HG03103 (cell line): ENCODE results near the gene GRAMD4.

Experiments
- ATAC-seq: cut with Tn5 transposase; IDR thresholded peaks from one replicate; pipeline ENCODE4 v1.9.1; 2021; ENCODE audit warnings: low read depth; ENCODE audit not compliant: unreplicated experiment

GRAMD4 gene, protein sequence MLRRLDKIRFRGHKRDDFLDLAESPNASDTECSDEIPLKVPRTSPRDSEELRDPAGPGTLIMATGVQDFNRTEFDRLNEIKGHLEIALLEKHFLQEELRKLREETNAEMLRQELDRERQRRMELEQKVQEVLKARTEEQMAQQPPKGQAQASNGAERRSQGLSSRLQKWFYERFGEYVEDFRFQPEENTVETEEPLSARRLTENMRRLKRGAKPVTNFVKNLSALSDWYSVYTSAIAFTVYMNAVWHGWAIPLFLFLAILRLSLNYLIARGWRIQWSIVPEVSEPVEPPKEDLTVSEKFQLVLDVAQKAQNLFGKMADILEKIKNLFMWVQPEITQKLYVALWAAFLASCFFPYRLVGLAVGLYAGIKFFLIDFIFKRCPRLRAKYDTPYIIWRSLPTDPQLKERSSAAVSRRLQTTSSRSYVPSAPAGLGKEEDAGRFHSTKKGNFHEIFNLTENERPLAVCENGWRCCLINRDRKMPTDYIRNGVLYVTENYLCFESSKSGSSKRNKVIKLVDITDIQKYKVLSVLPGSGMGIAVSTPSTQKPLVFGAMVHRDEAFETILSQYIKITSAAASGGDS

DNA sequence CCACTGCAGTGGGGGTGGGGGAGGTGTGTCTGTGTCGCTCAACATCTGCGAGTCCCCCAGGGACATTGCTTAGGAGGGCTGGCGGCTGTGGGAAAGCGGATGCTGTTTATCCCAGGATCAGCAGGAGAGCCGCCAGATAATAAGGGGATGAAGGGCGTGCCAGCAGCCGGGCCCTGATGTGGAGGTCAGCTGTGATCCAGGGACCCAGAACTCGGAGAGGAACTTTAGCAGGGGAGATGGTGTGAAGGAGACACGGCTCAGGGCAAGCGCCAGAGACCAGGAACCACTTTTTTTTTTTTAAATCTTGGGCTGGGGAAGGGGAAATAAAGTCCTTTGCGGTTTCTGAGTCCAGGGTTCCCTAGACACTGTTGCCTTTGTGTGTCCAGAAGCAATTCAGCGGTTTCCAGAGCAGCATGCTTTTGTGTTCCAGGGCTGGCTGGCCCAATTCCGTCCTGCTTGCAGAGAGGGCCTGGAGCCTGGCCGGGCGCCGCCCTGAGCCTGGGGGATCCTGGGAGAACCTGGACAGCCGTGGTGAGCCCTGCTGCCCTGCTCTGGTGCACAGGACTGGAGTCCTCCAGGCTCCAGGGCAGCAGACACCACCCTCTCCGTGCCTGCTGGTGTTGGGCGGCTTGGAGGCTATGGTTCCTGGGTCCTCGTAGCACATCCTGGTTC is at the start of gene GRAMD4:
Gene GRAMD4 (plus strand): TSS at position 557 of the 672 bp plus-strand sequence. CDS start 6,414 bp downstream, outside the sequence.
- no peak for ATAC-seq

DNA sequence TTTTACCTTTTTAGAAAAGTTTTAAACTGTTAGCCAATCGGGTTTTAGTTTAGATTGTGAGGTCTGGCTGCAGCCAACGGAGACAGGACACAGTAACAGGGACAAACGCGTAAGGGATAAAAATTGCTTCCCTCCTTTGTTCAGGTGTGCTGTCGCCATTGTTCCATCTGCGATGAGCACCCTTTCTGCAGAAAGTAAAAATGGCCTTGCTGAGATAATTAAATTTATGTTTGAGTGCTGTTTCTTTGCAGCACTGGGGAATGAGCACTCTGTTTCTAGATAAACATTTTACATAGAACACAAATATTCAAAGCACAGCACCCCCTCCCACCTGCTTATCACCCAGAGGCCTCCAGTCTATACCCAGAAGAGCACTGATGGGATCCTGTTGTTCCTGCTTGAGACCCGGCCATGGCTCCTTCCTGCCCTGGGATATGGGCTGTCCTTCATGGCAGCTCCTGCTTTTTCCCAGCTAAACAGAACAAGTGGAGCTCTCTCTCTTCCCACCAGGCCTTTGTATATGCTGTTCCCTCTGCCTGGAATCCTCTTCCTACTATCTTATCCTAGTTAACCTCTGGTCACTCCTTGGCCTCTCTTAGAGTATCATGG is 48.4 kb upstream of the GRAMD4 start:
- ATAC-seq: no peak

DNA sequence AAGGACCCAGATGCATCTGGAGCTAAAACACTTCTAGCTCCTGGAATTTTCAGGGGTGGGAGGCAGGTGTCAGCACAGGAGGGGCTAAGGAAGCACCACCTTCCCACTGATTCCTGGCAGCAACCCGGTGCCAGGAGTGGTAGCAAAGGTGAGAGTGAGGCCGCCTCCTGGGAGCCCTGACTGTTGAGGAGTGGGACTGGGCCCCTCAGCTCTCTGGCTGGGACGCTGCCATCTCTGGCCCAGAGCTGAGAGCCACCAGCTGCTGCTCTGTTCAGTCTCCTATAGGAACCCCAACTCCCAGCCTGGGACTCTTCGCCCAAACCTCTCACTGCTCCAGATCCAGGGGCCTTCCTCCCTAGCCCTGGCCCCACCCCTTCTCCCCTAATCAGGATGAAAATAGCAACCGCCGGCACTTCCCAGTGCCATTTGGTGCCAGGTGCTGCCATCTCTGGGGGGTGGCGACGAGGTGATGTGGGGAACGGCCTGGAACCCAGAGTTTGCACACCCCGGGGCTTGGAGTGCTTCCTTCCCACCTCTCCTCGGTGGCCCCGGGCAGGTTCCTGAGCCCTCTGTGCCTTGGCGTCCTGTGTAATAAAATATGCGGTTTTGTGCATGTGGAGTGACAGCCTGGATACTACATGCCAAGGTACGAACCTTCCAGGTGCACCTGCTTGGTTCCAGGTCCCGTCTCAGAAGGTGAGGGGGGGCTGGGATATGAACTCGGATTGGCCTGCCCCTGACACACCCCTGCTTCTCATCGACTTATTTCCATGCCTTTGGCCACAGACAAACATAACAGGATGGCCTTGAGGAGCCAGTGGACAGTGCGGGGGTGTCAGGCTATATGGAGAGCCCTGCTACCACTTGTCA is 47.0 kb upstream of the GRAMD4 start:
- no peak for ATAC-seq

GRCh38 chr22:46573781-46574437 is 46.3 kb upstream of the GRAMD4 start:
- no peak for ATAC-seq

GRCh38 chr22:46574438-46574992 is 45.7 kb upstream of the GRAMD4 start:
- ATAC-seq: no peak

- no peak for ATAC-seq
Observed at GRCh38 chr22:46574993-46575910, 44.9 kb upstream of the GRAMD4 start.

DNA sequence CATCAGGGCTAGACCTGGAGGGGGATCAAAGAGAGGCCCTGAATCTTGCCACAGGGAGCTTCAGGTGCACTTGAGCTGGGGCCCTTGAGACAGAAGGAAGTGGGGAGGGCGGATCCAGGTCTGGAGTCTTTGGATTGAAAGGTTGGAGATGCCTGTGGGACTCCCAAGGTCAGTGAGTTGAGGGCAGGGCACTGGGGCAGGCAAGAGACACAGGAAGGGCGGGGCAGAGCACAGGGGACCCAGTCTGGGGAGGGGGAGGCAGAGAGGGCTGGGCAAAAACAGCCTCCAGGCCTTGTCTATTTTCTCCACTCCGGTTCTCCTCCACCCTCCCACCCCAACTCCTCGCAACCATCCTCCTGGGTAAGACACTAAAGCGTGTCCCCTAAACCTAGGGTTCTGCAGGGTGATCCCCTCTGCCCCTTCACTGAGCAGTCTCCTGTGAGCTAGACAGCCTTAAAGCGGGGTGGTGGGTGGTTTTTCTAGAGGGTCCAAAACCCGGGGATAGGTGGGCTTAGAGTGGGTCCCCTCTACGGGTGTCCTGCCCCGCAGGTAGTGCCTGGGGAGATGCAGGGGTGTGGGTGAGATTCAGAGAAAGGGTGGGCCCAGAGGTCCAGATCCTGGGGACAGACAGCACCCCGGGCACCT is 44.2 kb upstream of the GRAMD4 start:
- no peak for ATAC-seq

DNA sequence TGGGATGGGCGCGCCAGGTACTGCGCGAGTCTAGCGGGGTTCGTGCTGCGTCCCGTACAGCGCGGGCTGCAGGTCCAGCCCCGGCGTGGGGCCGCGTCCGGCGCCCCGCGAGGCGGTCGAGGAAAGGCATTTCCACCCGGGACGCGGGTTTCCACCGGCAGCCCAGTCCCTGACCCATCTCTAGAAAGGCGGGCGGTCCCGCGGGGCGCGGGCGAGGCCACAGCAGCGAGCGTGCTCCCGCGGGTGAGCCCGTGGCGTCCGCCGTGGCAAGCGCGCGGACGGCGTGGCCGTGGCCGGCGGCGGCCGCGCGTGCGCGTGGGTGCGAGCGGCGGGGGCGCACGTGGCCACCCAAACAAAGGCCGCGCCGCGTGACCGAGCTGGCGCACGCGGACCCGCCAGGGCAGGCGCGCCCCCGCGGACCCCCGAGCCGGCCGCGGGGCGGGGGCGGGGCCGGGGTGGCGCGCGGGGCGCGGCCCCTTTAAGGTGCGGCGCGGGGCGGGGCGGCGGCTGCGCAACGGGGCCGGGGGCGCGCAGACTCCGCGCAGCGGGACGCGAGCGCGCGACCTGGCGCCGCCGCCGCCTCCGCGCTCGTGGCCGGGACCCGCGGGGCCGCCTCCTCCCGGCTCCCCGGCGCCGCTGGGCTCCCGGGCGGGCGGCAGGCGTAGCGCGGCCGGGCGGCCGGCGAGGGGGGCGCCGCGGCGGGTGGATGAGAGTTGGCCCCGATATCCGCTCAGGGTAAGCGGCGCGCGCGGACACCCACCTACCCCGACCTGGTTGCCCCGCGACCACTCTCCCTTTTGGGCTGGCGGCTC is 43.4 kb upstream of the GRAMD4 start:
- ATAC-seq: no peak

GRCh38 chr22:46577368-46578249 is 42.6 kb upstream of the GRAMD4 start:
- ATAC-seq: no peak

DNA sequence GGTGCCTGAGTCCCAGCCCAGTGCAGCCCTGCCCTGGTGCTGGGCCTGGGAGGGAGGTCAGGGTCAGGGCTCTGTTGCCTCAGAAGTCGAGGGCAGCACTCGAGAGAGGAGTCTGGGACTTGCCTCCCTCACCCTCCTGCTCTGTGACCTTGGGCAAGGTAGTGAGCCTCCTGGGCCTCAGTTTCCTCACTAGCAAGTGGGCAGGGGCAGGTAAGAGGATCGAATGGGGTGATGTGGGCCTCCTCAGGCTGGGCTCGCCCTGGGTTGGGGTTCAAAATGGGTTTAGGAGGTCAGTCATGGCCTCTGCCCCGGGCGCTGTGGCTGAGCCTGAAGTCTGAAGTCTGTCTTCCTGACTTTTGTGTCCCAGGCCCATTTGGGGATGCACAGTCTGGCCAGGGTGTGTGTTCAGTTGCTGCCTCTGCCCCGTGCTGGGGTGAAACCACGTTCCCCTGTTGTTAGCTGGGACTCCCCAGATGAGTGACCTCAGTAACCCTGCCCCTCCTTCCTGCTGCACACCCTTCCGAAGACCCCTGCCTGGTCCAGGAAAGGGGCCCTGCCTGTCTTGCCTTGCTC is 41.8 kb upstream of the GRAMD4 start:
- no peak for ATAC-seq

DNA sequence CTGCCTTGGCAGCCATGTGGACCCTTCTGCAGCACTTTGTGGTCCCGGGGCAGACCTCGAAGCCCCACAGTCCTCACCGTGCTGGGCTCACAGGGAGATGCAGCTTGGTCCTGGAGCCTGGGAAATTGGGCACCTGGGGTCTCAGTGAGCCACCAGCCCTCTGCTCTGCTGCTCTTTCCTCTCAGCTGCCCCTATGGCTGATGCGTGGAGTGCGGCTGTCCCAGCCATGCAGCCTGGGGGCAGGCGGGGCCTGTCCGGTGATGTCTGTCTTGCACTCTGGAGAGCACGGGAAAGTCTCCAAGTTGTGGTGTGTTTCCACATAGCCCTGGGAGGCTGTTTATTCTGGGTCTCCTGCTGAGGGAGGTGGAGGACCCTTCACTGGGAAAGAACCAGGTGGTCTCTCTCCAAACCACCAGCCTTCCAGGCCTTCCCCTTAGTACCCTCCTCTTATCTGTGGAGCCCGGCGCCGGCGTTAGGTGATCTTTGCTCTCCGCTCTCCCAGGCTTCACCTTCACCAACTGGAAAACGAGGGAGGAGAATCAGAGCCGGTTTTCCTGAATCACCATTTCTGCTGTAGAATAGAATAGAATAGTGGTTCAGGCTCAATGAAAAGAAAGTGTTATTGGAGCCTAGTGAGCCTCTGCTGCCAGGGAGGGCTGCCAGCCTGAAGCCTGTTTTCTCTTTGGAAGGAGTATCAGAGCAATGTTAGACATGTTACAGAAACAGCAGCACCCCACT is 41.2 kb upstream of the GRAMD4 start:
- ATAC-seq: no peak

GRCh38 chr22:46579751-46580449 is 40.3 kb upstream of the GRAMD4 start:
- no peak for ATAC-seq

DNA sequence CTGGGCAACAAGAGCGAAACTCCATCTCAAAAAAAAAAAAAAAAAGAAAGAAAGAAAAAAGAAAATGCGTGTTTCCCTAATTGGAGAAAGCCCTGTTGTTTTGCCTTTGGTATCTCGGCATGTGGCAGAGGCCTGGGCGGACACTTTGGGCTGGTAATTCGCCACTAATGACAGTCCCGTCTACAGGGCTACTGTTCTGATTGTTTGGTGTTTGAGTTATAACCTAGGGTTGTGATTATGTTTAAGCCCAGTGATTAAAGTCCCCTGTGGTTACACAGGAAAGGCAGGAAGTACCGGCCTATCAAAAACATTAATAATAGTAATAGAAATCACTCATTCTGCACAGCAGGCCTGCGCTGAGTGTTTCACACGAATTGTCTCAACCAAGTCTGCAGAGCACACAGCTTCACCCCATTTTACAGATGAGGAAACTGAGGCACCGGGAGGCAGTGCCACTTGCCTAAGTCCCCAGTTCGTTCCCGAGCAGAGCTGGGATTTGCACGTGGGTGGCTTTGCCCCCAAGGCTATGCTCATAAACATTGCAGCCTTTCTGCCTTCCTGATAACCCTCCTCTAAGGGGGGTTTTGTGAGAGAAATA is 39.1 kb upstream of the GRAMD4 start:
- ATAC-seq: no peak

DNA sequence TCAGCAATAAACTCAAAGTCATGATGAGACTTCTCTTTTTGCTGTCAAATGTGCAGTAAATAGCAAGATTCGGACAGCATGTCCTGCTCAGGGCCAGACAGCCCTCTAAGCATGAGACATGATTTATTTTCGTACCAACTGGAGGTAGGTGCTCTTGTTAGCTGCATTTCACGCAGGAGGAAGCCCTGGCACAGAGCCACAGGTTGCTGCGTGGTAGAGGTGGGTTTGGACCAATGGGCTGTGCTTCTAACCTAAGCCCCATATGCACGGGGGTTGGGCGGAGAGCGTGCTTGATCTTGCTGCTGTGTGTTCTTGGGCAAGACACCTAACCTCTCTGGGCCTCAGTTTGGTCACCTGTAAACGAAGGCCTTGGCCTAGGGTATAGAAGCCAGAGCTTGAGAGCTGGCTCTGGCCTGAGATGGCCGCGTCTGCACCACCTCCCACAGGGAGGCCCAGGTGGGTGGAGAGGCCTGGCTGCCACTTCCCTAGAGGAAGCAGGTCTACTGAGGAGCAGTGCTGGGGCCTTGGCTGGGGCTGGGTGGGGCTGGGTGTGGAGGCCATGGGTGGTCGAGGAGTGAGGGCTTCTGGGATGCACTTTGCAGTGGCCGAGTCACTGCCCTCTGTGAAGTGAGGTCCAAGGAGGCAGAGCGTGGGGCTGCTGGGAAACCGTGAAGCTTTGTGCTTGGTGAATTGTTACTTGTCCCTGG is 38.5 kb upstream of the GRAMD4 start:
- no peak for ATAC-seq
